ENCODE results near the gene IFNA6.

The IFNA6 gene

DNA sequence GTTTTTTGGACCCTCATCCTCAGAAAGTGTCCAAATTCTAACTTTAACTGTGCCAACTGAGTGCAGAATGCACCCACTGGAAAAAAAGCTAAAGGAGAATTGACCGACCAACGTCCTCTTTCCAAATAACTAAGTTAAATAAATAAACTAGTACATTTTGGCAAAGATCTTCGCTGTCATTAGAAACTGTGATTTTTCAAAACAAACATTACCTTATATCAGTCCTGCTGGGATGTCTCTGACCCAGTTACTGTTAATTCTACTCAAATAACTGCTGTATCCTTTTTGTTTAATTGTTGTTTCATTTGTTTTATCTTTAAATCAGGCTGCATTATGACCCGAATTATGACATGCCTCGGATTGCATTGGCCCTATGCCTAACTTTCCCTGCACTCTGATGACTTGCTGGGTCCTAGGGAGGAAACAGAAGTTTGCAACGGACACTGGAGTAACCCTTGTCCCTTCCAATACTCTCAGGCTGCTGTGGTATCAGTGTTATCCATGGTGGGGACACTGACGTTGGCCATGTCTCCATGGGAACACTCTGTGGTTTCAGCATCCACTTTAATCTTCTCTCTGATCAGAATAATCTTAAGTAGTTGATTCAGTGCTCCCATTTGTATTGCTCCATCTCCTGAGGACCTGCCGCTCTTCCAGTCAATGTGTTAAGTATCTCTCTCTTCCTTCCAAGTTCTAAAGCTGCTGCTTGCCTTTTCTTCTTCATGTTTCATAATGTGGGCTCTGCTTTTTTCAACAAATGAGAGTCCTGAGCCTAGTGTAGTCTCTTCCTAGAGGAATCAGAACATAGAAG, 34.5 kb downstream of the IFNA6 start:
- Mint-ChIP-seq H3K36me3 (ENCODE audit: low read depth) (no peaks in the 10 kb centered on the region), H3K4me1 (ENCODE audit: low read depth) (peaks cover 4% of the 10 kb centered on the region), H3K4me3 (no peak overlapping the region), H3K9me3 (no peaks in the 10 kb centered on the region), H3K27ac (no peak overlapping the region), H3K27me3 (ENCODE audit: low read depth) (peaks cover 37% of the 10 kb centered on the region)

DNA sequence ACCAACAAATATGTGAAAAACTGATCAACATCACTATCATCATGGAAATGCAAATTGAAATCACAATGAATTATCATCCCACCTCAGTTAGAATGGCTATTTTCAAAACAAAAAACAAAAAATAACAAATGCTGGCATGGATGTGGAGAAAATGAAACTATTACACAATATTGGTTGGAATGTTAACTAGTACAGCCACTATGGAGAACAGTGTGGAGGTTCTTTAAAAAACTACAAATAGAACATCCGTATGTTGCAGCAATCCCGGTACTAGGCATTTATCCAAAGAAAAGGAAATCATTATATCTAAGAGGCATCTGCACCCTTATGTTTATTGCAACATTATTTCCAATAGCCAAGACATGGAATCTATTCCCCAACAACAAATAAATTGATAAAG, 36.5 kb downstream of the IFNA6 start:
- Mint-ChIP-seq H3K36me3 (ENCODE audit: low read depth) (no peaks in the 10 kb centered on the region), H3K4me3 (no peak overlapping the region), H3K27me3 (ENCODE audit: low read depth) (peaks cover 45% of the 10 kb centered on the region), H3K9me3 (no peaks in the 10 kb centered on the region), H3K27ac (no peak overlapping the region), H3K4me1 (ENCODE audit: low read depth) (peaks cover 4% of the 10 kb centered on the region)

DNA sequence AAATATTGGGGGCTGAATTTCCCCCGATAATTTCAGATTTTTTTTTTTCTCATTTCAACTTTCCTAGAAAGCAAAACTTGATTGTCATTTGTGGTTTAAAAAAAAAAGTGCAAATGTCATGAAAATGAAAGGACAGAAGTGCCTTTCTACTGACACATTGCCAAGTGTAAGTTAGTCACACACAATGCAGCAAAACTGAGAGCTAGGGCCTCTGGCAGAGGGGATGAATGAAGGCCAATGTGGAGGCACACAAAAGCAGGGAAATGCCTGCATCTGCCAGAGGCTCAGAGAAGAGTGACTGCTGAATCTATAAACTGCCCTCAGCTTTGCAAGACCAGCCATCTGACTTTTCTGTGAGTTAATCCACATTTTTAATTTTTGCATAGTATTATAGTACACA, 38.8 kb downstream of the IFNA6 start:
- Mint-ChIP-seq H3K9me3 (no peaks in the 10 kb centered on the region), H3K4me1 (ENCODE audit: low read depth) (no peaks in the 10 kb centered on the region), H3K4me3 (no peak overlapping the region), H3K27me3 (ENCODE audit: low read depth) (peaks cover 50% of the 10 kb centered on the region), H3K27ac (no peak overlapping the region), H3K36me3 (ENCODE audit: low read depth) (no peaks in the 10 kb centered on the region)

DNA sequence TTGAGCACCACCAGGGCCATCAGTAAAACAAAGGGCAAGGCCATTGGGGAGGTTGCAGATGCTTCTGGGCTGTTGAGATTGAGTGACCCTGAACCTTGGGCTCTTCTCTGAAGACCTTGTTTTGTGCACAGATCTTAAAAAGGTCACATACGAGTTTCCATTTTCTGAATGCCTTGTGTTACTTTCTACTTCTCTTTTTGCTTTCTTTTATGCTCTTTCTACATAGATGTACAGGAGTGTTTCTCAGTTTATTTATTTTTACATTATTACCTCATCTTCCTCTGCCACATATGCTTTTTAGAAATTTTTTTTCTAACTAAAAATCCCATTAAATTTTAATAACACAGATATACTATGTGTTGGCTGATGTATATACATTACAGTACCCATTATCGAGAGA, 45.5 kb downstream of the IFNA6 start, which contains the start of gene IFNA5:
Gene IFNA5 (minus strand): TSS at position 101 of the 400 bp plus-strand sequence. CDS start 57 bp downstream, at position 44.
- Mint-ChIP-seq H3K36me3 (ENCODE audit: low read depth) (no peaks in the 10 kb centered on the region), H3K4me3 (no peak within 1 kb of the TSS), H3K4me1 (ENCODE audit: low read depth) (no peaks in the 10 kb centered on the region), H3K27ac (no peak within 1 kb of the TSS), H3K9me3 (no peaks in the 10 kb centered on the region), H3K27me3 (ENCODE audit: low read depth) (peaks cover 58% of the 10 kb centered on the region)

Data from T-helper 1 cell treated with Interleukin-12 subunit alpha and Interleukin-12 subunit beta and Interleukin-4 antibody, amounts not matched to agents 30 μg/mL and 1 μg/mL, for 36 hours (primary cell).